Tibial nerve (tissue), 3 donors: ENCODE measurements around the gene CHST12.

Experiments
- CTCF ChIP-seq, 5 experiments: fragments of 200-600 bp in 3 of 5; fragments of 450-650 bp in 2 of 5; sonication (generic) in 3 of 5; IDR thresholded peaks; one replicate each; pipeline ENCODE4 v1.5.1; 2016 to 2019; ENCODE audit warnings: antibody characterized with exemption in 5 of 5, mild to moderate bottlenecking in 3 of 5, moderate library complexity in 2 of 5
- POLR2A ChIP-seq, 2 donors: fragments of 450-650 bp; IDR thresholded peaks; one replicate each; pipeline ENCODE4 v1.6.1; 2017; ENCODE audit warnings: antibody characterized with exemption in 2 of 2, mild to moderate bottlenecking in 2 of 2, moderate library complexity in 2 of 2

GRCh38 chr7:2394566-2395082 lies 8.8 kb upstream of the CHST12 start:
- TF ChIP-seq POLR2A (IDR thresholded peaks at IDR 0.05) (no peak), CTCF (IDR thresholded peaks at IDR 0.05) (no peak)
